Astrocyte of the spinal cord (primary cell): Measurements from ENCODE around the gene CNDP2.

Experiments used
- DNase-seq: peaks from one replicate; pipeline ENCODE4 v3.0.0; 2011; ENCODE audit warnings: low read depth, low spot score
- H3K4me3 ChIP-seq: 2 replicates; pipeline ENCODE4 v1.5.1; 2011; ENCODE audit warnings: low read depth, mild to moderate bottlenecking, low read length, moderate library complexity
- in situ Hi-C: cut with HindIII; loops from 2 replicates; pipeline ENCODE4 v1.10.0; 2017; ENCODE audit warnings: low sequenced_read_pairs
- TF ChIP-seq, protein P1 (sequence below): IDR thresholded peaks from 2 replicates; pipeline ENCODE4 v1.5.1; 2012; ENCODE audit warnings: low read depth, mild to moderate bottlenecking, low read length, inconsistent platforms

The CNDP2 gene

DNA sequence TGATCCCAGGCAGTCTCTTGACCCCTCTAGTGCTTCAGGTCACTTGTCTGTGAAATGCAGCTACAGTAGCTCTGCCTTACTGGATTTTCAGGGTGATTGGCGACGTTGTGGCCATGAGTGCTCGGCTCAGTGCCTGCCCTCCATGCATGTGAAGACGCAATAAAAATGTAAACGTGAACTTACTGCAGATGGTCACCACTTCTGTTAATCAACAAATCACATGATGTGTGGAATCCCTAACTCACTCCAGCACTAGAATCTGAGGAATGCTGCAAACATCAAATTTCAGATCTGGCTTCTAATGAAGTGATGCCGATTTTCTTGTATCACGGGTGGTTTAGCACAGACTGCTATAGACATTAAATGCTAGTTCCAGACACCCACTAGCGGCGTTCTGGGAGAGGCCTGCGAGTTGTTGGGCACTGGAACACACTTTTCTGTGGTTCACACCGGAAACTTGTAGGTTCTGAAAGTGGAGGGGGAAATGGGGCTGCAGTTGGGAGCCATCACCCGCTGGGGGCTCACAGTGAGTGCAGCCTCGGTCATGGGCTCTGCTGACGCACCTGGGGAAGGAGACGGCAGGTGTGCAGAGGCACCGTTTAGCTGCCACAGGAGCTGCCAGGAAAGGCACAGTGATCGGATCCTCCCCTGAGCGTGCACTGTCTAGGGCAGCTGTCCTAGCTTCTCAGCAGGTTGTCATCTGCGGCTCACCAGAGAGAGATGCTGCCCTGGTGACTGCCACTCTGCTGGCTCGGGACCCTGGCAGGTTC, 44.7 kb downstream of the CNDP2 start:
- in situ Hi-C loops: no loop called here

GRCh38 chr18:74541703-74542555, 45.8 kb downstream of the CNDP2 start:
- no peak for DNase-seq
- H3K4me3 ChIP-seq: no peak overlapping the region
- TF ChIP-seq, protein P1, sequence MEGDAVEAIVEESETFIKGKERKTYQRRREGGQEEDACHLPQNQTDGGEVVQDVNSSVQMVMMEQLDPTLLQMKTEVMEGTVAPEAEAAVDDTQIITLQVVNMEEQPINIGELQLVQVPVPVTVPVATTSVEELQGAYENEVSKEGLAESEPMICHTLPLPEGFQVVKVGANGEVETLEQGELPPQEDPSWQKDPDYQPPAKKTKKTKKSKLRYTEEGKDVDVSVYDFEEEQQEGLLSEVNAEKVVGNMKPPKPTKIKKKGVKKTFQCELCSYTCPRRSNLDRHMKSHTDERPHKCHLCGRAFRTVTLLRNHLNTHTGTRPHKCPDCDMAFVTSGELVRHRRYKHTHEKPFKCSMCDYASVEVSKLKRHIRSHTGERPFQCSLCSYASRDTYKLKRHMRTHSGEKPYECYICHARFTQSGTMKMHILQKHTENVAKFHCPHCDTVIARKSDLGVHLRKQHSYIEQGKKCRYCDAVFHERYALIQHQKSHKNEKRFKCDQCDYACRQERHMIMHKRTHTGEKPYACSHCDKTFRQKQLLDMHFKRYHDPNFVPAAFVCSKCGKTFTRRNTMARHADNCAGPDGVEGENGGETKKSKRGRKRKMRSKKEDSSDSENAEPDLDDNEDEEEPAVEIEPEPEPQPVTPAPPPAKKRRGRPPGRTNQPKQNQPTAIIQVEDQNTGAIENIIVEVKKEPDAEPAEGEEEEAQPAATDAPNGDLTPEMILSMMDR: no peak
- in situ Hi-C loops: no loop called here

More for the DNA sequence above, 44.7 kb downstream of the CNDP2 start:
- TF ChIP-seq, protein P1: no peak
- H3K4me3 ChIP-seq: no peak overlapping the region
- no peak for DNase-seq

DNA sequence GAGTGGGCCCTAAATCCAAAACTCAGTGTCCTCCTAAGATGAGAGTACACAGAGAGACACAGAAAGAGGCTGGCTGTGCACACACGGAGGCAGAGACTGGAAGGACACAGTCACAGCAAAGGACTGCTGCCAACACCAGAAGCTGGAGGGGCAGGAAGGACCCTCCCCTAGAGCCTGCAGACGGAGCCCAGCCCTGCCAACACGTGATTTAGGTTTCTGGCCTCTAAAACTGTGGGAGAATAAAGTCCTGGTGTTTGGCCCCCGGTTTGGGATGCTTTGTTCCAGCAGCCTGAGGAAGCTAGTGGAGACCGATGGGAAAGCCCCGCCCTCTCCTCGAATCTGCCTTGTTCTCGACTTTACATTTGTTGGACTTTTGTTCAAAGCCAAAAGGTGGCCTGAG, 48.7 kb downstream of the CNDP2 start:
- in situ Hi-C loops: no loop called here
- TF ChIP-seq, protein P1: no peak
- no peak overlapping the region for H3K4me3 ChIP-seq
- DNase-seq: no peak

GRCh38 chr18:74546007-74546406, 49.8 kb downstream of the CNDP2 start:
- TF ChIP-seq, protein P1: no peak
- no peak overlapping the region for H3K4me3 ChIP-seq
- in situ Hi-C loops: no loop called here
- no peak for DNase-seq

DNA sequence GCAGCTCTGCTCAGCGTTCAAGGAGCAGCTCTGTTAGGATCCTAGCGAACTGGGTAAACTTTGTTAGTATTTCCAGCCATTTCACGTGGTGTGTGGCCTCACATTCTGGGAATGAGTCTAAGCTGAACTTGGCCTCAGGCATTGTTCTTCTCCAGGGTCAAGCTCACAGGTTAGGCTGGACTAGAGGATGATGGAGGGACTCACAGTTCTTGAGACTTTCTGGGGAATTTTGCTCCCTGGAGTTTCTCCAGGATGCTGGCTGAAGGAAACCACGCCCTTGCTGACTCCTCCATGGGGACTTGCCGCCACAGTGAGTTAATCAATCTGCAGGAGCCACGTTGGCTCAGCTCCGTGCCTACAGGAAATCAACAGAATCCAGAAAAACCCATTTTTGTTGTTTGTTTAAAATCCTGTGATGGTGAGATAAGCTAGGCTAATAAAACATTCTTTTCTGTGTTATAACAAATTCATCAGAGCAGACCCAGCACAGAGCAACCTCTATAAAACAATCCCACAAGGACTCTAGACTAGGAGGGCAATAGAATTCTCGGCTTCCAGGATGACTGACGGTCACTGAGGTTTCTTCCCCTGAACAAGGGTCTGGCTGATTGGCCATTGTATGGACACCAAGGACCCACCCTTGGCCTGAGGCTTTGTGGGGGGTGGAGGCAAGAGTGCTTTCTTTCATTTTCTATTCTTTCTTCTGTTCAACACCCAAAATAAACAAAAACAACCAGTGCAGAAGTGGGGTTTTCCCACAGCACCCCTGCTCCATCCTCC, 50.8 kb downstream of the CNDP2 start:
- in situ Hi-C loops: no loop called here
- no peak overlapping the region for H3K4me3 ChIP-seq
- TF ChIP-seq, protein P1: no peak
- DNase-seq: peak; percentile 16

- in situ Hi-C loops: no loop called here
- no peak for DNase-seq
- H3K4me3 ChIP-seq: no peak overlapping the region
- TF ChIP-seq, protein P1: no peak
Measured at GRCh38 chr18:74547860-74548259, 51.7 kb downstream of the CNDP2 start.
